SIG-M5 treated with dmso at 0.1 percent for 504 hours (cell line): ENCODE data around the gene BCKDK.
A peak's percentile ranks its signal among the peaks of the same experiment; 100 is the strongest.
"Not testable (repeated sequence)": the region's sequence is repeated elsewhere in the genome, so short reads cannot be mapped to it uniquely, and the experiment has no call there.

Experiments
- DNase-seq: peaks from one replicate; lab custom pipeline; 2025; ENCODE audit not compliant: unreplicated experiment; lab: John Stamatoyannopoulos, UW

BCKDK gene

DNA sequence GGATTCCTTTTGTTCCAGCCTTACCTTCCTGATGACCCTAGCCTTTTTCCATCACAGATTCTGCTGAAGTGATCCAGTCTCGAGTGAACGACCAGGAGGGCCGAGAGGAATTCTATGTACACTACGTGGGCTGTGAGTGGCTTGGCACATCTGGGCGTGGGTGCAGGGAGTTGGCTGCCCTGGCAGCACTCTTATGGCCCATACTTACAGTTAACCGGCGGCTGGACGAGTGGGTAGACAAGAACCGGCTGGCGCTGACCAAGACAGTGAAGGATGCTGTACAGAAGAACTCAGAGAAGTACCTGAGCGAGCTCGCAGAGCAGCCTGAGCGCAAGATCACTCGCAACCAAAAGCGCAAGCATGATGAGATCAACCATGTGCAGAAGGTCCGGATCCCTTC lies 11.9 kb downstream of the BCKDK start:
- no peak for DNase-seq

DNA sequence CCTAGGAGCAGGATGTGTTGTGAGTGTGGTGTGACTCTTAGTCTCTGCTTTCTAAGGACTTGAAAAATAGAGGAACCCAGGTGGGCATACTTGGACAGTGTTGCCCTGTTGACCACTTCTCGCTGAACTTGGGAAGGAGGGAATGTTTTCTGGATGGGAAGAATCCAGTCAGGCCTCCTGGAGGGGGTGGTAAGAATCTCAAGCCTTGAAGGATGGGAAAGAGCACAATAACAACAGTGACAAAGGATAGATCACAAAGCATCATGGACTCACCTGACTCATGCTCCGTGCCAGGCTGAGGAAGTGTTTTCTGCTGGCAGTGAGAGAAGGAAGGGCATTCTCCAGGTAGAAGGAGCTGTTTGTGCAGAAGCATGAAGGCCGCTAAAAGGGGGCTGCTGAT lies 17.7 kb downstream of the BCKDK start:
- no peak for DNase-seq

DNA sequence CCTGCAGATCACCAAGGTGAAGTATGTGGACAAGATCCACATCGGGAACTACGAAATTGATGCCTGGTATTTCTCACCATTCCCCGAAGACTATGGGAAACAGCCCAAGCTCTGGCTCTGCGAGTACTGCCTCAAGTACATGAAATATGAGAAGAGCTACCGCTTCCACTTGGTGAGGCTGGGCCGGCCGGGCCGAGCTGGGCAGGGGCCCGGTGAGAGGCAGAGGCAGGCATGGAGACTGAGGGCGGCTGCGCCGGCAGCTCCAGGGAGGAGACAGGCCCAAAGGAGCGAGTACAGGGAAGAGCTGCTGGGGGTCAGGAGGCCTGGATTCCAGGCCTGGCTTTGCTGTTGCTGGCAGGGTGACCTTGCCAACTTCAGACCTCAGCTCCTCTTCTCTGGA lies 19.0 kb downstream of the BCKDK start:
- no peak for DNase-seq

DNA sequence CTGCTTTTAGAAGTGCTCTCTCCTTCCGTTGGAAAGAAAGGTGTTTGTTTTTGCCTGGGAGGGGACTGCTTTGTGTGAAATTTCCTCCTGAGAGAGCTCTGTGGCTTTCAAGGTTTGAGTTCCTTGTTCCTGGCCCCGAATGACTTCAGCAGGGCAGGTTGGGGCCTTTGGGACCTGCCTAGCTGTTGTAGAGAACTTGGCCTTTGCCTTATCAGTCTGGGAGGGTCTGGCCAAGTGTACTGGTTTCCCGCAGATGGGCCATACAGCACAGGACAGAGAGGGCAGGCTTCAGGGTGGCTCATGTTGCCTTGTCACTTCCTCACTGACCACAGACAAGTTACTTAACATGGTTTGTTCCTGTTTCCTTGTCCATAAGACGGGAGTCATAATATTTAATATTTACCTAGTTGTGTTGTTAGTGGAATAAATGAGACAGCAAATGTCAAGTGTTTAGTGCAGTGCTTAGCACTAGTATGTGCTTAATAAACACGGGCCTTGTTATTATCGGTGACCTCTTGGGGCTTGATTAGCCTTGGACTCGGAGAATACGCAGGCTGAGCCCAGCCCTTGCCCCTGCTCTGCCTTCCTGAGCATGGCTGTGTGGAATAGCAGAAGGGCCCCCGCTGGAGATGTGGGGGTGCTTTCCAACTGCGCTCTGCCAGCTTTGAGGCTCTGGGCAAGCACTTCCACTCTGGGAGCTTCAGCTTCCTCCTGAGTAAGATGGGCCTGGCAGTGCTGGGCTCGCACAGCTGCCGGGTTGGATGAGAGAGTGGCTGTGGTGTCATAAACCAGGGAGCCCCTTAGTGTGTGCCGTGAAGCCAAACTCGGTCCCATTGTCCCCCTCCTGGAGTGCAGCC lies 20.8 kb downstream of the BCKDK start:
- DNase-seq, result peak; percentile 81

DNA sequence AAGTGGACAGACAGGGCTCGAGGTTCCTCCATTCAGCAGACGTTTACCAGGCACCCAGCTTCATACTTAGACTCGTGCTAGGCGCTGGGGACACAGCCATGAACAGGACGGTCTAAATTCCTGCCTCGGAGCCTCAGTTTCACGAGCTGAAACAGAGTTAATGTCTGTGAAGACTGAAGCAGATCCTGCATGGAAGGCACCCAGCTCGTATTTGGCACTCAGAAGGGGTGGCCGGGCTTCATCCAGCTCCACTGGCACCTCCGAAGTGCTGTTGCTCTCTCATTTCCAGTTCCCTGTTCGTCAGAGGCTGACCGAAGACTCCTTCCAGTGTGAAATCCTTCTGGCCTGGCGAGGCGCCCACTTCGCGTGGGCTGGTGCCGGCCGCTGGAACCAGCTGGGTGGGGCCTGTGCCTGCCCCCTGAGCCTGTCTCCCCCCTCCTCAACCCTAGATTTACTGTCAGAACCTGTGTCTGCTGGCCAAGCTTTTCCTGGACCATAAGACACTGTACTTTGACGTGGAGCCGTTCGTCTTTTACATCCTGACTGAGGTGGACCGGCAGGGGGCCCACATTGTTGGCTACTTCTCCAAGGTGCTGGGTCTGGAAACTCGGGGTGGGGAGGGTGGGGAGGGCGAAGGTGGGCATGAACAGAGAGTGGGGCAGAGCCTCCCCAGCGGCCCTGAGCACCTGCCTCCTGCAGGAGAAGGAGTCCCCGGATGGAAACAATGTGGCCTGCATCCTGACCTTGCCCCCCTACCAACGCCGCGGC lies 21.6 kb downstream of the BCKDK start:
- no peak for DNase-seq

DNA sequence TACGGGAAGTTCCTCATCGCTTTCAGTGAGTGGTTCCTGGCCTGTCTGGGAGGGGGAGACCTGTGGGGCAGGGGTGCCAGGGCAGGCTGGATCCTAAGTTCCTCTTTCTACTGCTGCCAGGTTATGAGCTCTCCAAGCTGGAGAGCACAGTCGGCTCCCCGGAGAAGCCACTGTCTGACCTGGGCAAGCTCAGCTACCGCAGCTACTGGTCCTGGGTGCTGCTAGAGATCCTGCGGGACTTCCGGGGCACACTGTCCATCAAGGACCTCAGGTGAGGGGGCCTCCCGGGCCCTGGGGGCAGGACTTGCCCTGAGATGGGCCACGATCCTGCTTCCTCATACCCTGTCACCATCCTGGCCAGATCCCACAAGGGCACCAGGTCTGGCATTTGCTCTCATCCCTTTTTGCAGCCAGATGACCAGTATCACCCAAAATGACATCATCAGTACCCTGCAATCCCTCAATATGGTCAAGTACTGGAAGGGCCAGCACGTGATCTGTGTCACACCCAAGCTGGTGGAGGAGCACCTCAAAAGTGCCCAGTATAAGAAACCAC lies 22.2 kb downstream of the BCKDK start:
- no peak for DNase-seq

DNA sequence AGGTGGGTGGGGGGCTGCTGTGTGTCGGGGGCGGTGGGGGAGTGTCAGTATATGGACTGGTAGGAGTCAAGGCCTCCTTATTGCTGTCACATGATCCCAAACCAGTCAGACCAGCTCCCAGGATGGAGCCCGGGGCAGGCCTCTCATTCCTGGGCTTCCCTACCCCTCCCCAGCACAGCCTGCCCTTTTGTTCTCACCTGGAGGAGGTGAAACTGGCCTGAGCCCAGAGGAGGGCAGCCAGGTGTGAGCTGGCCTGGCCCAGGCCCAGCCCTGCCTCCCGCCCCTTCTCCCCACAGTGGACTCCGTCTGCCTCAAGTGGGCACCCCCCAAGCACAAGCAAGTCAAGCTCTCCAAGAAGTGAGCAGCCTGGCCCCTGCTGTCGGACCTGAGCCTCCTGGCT lies 22.7 kb downstream of the BCKDK start:
- DNase-seq, result peak; percentile 55

DNA sequence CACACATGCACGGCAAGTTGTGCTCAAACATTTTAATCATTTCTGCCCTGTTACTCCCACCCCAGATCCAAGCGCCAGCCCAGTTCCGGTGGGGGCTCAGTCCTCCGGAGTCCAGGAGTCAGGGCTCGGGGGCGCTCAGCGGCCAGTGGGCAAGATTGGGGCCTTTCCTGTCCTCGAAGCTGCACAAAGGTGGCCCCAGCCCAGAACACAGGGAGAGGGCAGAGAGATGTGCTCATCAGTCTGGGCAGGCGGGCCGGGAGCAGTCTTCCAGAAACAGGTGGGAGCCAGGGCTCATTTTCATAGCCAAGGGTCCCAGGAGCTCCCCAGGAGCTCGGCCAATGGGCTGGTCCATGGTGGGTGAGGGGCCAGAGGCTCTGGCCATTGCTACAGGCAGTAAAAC lies 23.2 kb downstream of the BCKDK start:
- DNase-seq, result no peak

DNA sequence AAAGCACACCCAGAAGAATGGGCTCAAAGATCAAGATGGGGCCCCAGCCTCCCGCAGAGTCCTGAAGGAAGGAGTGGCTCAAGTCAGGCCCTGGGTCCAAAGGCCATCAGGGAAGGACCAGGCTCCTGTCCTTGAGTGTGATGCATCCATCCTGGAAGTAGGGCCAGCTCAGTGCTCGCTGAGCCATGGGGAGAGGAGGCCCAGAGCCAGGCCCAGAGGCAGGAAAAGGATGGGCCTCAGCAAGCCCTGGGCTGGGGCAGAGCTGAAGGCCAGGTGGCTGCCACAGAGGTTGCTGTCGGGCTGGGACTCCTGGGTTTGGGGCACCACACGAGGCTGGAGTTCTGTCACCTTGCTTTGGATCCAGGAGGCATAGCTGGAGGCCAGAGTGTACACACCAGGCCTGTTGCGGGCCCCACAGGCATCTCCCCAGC lies 23.7 kb downstream of the BCKDK start:
- DNase-seq, result no peak

DNA sequence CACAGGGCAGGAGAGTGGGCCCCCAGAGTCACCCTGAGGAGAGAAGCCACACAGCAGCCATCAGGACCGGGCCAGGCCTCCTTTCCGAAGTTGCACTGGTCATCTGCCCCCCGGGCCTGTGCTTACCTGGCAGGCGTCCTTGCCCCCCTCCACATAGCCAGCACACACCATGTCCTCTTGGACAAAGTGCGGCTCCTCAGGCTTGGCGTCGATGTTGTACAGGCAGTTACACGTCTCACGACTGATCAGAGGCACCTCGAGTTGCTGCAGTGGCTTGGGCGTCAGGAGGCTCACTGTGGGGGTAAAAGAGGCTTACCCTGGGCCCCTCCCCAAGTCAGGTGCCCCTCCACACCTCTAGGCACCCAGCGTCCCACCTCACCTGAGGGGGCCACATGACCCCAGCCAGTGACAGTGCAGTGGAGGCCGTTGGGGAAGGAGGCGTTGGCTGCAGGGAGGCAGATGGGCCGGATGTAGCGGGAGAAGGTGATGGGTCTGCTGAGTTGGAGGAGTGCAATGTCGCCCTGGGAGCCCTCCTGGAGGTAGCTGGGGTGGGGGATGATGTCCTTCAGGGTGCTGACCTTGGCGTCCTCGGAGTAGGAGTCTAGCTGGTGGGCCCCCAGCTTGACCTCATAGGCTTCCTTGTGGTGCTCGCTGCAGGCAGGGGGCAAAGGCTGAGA lies 24.3 kb downstream of the BCKDK start:
- DNase-seq, result no peak

DNA sequence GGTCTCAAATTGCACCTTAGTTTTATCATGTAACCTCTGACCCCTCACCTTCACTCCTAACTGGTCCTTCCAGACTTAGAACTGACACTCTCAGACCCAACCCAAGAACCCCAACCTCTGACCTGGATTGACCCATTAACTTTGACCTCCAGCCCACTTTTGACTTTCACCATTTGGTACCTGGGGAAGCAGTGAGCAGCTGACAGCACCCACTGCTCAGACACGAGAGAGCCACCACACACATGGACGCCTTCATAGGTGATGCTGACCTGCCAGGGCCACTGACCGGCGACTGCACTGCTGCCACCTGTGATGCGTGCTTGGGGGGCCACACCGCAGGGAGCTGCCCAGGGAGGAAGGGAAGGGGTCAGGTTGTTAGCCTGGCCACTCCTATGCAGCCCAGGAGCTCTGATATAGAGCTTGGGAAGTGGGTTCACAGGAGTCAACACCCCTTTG lies 24.9 kb downstream of the BCKDK start:
- no peak for DNase-seq

DNA sequence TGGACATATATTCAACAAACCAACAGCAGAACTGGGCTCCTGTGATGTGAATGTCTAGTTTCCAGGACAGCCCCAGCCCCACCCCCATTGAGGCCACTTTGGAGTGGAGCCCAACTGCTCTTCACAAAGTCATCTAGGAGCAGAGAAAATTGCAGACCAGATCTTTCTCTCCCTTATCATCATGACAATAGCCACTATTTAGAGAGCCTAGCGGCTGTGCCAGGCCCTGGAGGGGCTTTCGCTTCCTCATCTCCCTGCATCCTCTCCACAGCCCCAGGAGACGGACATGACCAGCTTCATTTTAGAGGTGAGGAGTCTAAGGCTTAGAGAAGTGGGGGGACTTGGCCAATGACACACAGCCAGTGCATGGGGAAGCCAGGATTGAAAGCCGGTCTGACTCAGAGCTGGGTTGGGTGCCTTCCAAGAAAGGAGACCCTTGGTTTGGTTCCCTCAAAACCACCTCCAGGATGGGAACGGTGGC lies 25.9 kb downstream of the BCKDK start:
- DNase-seq, result peak; percentile 65

DNA sequence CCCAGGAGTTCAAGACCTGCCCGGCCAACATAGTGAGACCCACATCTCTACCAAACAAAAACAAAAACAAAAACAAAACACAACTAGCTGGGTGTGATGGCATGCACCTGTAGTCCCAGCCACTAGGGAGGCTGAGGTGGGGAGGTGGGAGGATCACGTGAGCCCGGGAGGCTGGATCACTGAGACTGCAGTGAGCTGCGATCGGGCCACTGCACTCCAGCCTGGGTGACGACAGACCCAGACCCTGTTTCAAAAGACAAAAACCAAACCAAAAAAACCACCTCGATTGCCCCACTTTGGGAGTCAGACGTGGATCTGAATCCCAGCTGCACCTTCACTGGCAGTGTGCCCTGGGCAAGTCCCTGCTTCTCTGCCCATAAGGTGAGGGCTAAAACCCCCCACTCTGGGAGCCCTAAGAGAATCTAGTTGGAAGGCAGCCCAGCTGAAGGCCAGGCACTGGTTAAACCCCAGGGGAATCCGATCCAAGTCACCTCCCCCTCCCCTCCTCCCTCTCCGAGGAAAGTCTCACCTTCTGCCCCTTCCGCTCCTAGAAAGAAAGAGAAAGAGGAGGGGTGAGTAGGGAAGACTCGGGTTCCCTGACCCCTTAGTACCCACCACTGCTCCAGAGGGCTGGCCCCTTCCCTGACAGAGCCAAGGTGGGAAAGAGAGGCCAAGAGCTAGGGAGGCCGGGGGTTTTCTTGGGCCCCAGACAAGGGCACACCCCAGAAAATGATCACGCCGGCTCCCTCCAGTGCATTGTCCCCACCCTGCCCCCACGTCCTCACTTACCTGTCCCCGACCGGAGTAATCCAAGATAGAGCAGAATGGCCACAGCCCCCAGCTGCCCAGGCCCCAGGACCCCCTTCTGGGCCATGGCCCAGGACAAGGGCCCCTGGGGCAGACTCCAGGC lies 26.7 kb downstream of the BCKDK start:
- DNase-seq, result peak; percentile 42

DNA sequence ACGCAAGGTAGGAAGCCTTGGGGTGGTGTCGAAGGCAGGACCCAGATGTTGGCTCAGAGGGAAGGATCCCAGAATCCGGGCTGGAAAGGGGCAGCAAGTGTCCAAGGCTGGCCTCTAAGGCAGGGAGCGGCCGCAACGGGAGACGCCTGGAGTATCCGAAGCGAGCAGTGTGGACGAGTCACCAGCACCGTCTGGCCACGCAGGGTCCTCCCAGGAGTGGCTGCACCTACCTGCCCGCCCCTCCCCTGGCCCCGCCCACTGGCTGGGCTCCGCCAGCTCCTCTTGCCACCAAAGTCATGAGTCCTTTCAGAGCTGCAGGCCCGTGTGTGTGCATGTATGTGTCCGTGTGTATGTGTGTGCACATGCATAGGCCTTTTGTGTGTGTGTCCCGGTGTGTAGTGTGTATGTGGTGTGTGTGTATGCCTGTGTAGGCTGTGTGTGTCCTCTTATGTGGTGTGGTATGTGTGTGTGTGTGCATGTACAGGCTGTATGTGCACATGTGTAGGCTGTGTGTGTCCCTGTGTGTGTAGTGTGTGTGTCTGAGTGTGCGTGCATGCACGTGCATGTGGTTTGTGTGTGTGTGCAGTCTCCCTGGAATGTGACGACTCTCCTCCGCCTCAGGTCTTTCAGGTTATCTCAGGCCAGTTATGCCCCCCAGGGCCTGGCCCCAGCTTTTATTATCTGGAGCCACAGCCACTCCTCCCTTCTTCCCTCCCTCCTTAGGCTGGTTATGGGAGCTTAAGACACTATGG lies 27.5 kb downstream of the BCKDK start, which contains the start of gene PRSS8:
Gene PRSS8 (minus strand): TSS at position 193 of the 752 bp plus-strand sequence. CDS start 229 bp downstream, outside the sequence.
- DNase-seq, result no peak

DNA sequence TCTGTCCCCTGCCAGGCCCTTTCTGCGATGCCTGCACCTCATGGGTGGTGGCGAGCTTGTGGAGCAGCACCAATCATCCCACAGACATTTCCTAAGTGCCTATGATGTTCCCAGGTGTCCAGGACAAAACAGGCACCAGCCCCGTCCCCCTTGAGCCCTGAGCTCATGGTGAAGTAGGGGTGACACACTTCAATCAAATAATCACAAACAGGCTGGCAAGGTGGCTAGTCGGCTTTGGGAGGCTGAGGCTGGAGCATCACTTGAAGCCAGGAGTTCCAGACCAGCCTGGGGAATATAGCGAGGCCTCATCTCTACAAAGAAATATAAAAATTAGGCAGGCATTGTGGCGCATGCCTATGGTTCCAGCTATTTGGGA lies 28.1 kb downstream of the BCKDK start:
- DNase-seq, result no peak

DNA sequence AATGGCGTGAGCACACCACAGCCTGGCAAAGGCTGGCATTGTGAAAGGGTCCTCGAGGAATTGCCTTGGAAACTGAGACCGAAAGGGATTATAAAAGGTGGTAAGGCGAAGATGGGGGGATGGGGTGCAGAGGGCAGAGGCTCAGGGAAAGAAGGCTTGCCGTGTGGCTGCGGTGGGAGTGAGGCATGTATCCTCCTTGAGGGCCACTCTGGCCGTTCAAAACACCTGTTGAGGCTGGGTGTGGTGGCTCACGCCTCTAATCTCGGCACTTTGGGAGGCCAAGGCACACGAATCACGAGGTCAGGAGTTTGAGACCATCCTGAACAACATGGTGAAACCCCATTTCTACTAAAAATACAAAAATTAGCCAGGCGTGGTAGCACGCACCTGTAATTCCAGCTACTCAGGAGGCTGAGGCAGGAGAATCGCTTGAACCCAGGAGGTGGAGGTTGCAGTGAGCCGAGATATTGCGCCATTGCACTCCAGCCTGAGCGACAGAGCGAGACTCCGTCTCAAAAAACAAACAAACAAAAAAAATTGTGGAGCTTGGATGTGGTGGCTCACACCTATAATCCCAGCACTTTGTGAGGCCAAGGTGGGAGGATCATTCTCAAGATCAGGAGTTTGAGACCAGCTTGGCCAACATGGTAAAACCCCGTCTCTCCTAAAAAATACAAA lies 28.8 kb downstream of the BCKDK start:
- not testable (repeated sequence) for DNase-seq

DNA sequence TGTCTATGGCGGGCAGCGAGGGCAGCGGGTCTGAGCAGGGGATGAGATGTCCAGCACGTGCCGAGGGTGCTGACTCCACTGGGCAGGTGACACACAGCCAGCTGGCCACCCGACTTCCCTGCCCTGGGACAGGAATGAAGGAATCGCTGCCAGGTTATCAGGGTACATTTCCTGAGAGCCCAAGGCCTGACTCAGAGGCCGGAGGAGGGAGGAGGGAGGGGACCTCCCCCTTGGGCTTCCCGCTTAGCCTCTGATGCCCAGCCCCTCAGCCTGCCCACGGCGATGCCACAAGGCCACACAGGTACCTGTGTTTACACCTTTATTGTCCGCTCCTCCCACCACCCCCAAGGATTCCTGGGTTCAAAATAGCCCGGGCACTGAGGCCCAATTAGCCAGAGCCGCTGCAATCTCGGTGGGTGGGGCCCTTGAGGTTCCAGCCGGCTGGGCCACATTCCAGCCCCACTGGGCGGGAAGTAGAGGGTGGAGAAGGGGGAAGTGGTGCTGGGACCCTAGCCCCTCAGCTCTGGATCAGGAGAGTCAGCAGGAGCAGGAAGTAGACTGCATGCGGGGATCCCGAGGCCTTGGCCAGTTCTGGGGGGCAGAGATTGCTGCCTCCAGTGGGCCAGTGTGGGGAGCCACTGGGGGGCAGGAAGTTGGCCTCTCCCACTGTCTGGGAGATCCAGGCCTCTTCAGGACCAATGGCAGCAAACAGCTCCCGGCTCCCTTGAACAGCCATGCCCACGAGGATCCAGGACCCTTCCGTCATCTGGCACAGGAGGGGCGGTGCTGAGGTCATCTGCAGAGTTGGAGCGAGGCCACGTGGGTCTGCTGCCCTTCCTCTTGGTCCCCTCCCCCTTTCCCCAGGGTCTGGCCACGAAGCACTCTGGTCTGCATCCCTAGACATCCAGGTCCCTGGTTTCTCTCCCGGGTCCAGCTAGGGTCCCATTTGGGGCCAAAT lies 30.7 kb downstream of the BCKDK start:
- DNase-seq, result peak; percentile 16

DNA sequence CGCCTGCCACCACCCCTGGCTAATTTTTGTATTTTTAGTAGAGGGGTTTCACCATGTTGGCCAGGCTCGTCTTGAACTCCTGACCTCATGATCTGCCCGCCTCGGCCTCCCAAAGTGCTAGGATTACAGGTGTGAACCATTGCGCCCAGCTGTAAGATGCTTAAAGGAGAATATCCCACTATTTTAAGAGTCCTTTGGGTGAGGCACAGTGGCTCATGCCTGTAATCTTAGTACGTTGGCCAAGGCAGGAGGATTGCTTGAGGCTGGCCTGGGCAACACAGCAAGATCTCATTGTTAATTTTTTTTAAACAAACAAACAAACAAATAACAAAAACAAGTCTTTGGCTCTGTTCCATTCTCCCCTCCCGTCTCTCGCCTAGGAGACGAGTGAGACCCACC lies 32.9 kb downstream of the BCKDK start:
- not testable (repeated sequence) for DNase-seq
